Keratinocyte (primary cell): ENCODE measurements around the gene MN1. TPM values are rescaled to one million over a fixed set of nuclear protein-coding genes. Genes with fewer than 3 reads are reported as not detected.
A peak's percentile ranks its signal among the peaks of the same experiment; 100 is the strongest.

Experiments used
- DNase-seq: peaks from one replicate; pipeline ENCODE4 v3.0.0-alpha.2; 2011; ENCODE audit warnings: low read depth, missing footprints, low spot score
- FAIRE-seq: peaks from 2 replicates; lab custom pipeline; 2011; peaks lifted over from hg19 to GRCh38; lab: Jason Lieb, UNC
- H2AFZ ChIP-seq: 2 replicates; pipeline ENCODE4 v1.6.0; 2012; ENCODE audit warnings: low read length, control low read depth, inconsistent platforms; ENCODE audit not compliant: control insufficient read depth
- H3K27ac ChIP-seq: 2 replicates; pipeline ENCODE4 v1.5.1; 2011; ENCODE audit warnings: low read length; ENCODE audit not compliant: control insufficient read depth, insufficient read depth
- H3K27me3 ChIP-seq: 3 replicates; pipeline ENCODE4 v1.6.0; 2011; ENCODE audit warnings: low read length; ENCODE audit not compliant: control insufficient read depth, insufficient read depth; ENCODE audit errors: extremely low read depth
- H3K36me3 ChIP-seq, 2 experiments: 2 replicates in 1 of 2; 3 replicates in 1 of 2; pipeline ENCODE4 v1.5.1; 2011; ENCODE audit warnings: low read length in 2 of 2, mild to moderate bottlenecking in 1 of 2; ENCODE audit not compliant: control insufficient read depth in 2 of 2, insufficient read depth in 2 of 2; ENCODE audit errors: extremely low read depth in 1 of 2
- H3K4me1 ChIP-seq: 3 replicates; pipeline ENCODE4 v1.5.1; 2011; ENCODE audit warnings: low read length; ENCODE audit not compliant: control insufficient read depth, insufficient read depth; ENCODE audit errors: extremely low read depth
- H3K4me2 ChIP-seq: 3 replicates; pipeline ENCODE4 v1.6.0; 2011; ENCODE audit warnings: low read depth, low read length; ENCODE audit not compliant: control insufficient read depth, insufficient read depth; ENCODE audit errors: extremely low read depth
- H3K4me3 ChIP-seq, 3 experiments: fragments of 200-600 bp in 1 of 3; sonication (generic) in 1 of 3; 2 replicates in 2 of 3; 3 replicates in 1 of 3; pipeline ENCODE4 v1.5.1; 2011 to 2016; ENCODE audit warnings: low read length in 3 of 3, mild to moderate bottlenecking in 3 of 3, control low read depth in 2 of 3, inconsistent platforms in 1 of 3, low read depth in 1 of 3, mixed read lengths in 1 of 3, mixed run types in 1 of 3, moderate library complexity in 1 of 3; ENCODE audit not compliant: control insufficient read depth in 2 of 3, insufficient read depth in 2 of 3; ENCODE audit errors: extremely low read depth in 1 of 3
- H3K79me2 ChIP-seq: 2 replicates; pipeline ENCODE4 v1.6.0; 2012; ENCODE audit warnings: low read length; ENCODE audit not compliant: control insufficient read depth, insufficient read depth
- H3K9ac ChIP-seq: 3 replicates; pipeline ENCODE4 v1.6.0; 2011; ENCODE audit warnings: low read length; ENCODE audit not compliant: control insufficient read depth, insufficient read depth; ENCODE audit errors: extremely low read depth
- H3K9me1 ChIP-seq: 3 replicates; pipeline ENCODE4 v1.6.0; 2011; ENCODE audit warnings: low read length; ENCODE audit not compliant: control insufficient read depth, insufficient read depth; ENCODE audit errors: extremely low read depth
- H3K9me3 ChIP-seq: 2 replicates; pipeline ENCODE4 v1.5.1; 2012; ENCODE audit warnings: low read depth, low read length; ENCODE audit not compliant: control insufficient read depth
- H4K20me1 ChIP-seq: 3 replicates; pipeline ENCODE4 v1.6.0; 2011; ENCODE audit warnings: low read length; ENCODE audit not compliant: control insufficient read depth, insufficient read depth; ENCODE audit errors: extremely low read depth
- CTCF ChIP-seq, 3 experiments: IDR thresholded peaks in 1 of 3; conservative IDR thresholded peaks in 1 of 3; optimal IDR thresholded peaks in 1 of 3; 2 replicates in 2 of 3; 3 replicates in 1 of 3; pipeline versions ENCODE3 to v1.5.1; 2011; ENCODE audit warnings: low read length in 3 of 3, mild to moderate bottlenecking in 3 of 3, moderate library complexity in 2 of 3, control low read depth in 1 of 3, inconsistent platforms in 1 of 3; ENCODE audit not compliant: insufficient read depth in 2 of 3; ENCODE audit errors: extremely low read depth in 1 of 3
- EZH2 ChIP-seq: IDR thresholded peaks from one replicate; pipeline ENCODE4 v1.6.1; 2012; ENCODE audit warnings: inconsistent platforms, mild to moderate bottlenecking, low read length, moderate library complexity
- dilution Hi-C: fragments of 300-500 bp; cut with MboI; formaldehyde crosslinking; loops from one replicate; pipeline ENCODE4 v1.7.0; 2020; ENCODE audit warnings: low sequenced_read_pairs; ENCODE audit not compliant: extremely low pct_ligation_motif_present
- polyA plus RNA-seq, 5 experiments: library from polyadenylated mRNA; depleted of rRNA in 3 of 5; stranded (reverse) in 3 of 5; stranded (forward) in 1 of 5; unstranded in 1 of 5; fragments of >200 nt; gene quantifications; 1 replicate in 1 of 5; 2 replicates in 3 of 5; 3 replicates in 1 of 5; pipeline versions ENCODE4 v1.2.1 to v1.2.3, GENCODE V29; 2011 to 2012; ENCODE audit warnings: missing spikeins in 2 of 5, low read depth in 1 of 5, low replicate concordance in 1 of 5

Gene MN1
- polyA plus RNA-seq, 1 donor (not counting 4 experiments of a cell fraction or from before 2014, with no cell fraction given), result 2.2 TPM

- Histone ChIP-seq H3K4me1 (peaks cover 18% of the 10 kb centered on the region), H3K9ac (peak overlapping the region; percentile 22), H3K27ac (no peak overlapping the region), H3K9me1 (no peaks in the 10 kb centered on the region), H3K9me3 (no peaks in the 10 kb centered on the region), H3K79me2 (peaks cover 10% of the 10 kb centered on the region), H3K4me3 (no peak overlapping the region), H3K27me3 (no peaks in the 10 kb centered on the region), H2AFZ (no peak overlapping the region), H3K4me2 (peak overlapping the region; percentile 8), H3K36me3 (no peaks in the 10 kb centered on the region), H4K20me1 (no peaks in the 10 kb centered on the region)
- TF ChIP-seq EZH2, result no peak
- peak; percentile 44 to 76 (median 47) for TF ChIP-seq CTCF (optimal IDR thresholded peaks at IDR 0.05 in 1 of 3, IDR thresholded peaks at IDR 0.05 in 1 of 3, conservative IDR thresholded peaks at IDR 0.05 in 1 of 3; ENCODE audit: extremely low read depth in 1 of 3, insufficient read depth in 2 of 3, low read length in 3 of 3)
- no peak for DNase-seq
- dilution Hi-C loops, result no loop called here
- peak; percentile 67 for FAIRE-seq
These were observed 3.1 kb upstream of the MN1 start for GRCh38 chr22:27804470-27805297.

- dilution Hi-C loops, result no loop called here
- H3K79me2 ChIP-seq, result peaks cover 14% of the 10 kb centered on the region
- H3K4me3 ChIP-seq, result no peak overlapping the region
- H3K27me3 ChIP-seq, result no peaks in the 10 kb centered on the region
- no peak for TF ChIP-seq CTCF (optimal IDR thresholded peaks at IDR 0.05 in 1 of 3, IDR thresholded peaks at IDR 0.05 in 1 of 3, conservative IDR thresholded peaks at IDR 0.05 in 1 of 3; ENCODE audit: extremely low read depth in 1 of 3, insufficient read depth in 2 of 3, low read length in 3 of 3)
- TF ChIP-seq EZH2, result no peak
- peaks cover 18% of the 10 kb centered on the region for H3K4me1 ChIP-seq
- H3K36me3 ChIP-seq, result no peaks in the 10 kb centered on the region
- H2AFZ ChIP-seq, result no peak overlapping the region
- H3K9ac ChIP-seq, result no peak overlapping the region
- FAIRE-seq, result no peak
- H3K9me1 ChIP-seq, result no peaks in the 10 kb centered on the region
- no peak overlapping the region for H3K27ac ChIP-seq
- no peak for DNase-seq
- H3K4me2 ChIP-seq, result no peak overlapping the region
- no peaks in the 10 kb centered on the region for H3K9me3 ChIP-seq
- no peaks in the 10 kb centered on the region for H4K20me1 ChIP-seq
These were observed 2.4 kb upstream of the MN1 start for GRCh38 chr22:27803841-27804415.
